ENCODE data around the gene ADGRF5.

ADGRF5 gene

GRCh38 chr6:46921731-46922130 lies at the start of gene ADGRF5:
Gene ADGRF5, minus strand, starts transcription at chr6:46921938. Its CDS starts 15,176 bp downstream, at chr6:46906762.
- DNase-seq, result no peak

DNA sequence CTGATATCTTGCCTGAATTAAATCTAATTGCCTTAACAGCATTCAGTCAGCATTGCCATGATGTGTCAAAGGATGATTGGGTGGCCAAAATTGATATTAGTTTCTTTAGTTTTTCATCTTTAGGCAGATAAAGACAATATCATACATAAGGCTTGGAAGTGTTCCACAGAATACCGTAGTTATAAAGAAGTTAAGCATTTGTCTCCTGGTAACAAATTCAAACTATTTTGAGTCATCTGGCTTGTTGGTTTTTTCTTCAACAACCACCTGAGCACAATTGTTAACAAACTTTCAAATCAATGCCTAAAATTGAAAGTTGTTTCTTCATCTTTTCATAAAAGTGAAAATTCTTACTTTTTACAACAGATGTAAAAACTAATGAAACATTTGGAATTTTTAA lies 47.5 kb upstream of the ADGRF5 start:
- no peak for DNase-seq

- DNase-seq, result no peak
Observed at GRCh38 chr6:46967826-46968349, 46.1 kb upstream of the ADGRF5 start.

- DNase-seq, result no peak
Observed at GRCh38 chr6:46964716-46965519, 43.2 kb upstream of the ADGRF5 start.

DNA sequence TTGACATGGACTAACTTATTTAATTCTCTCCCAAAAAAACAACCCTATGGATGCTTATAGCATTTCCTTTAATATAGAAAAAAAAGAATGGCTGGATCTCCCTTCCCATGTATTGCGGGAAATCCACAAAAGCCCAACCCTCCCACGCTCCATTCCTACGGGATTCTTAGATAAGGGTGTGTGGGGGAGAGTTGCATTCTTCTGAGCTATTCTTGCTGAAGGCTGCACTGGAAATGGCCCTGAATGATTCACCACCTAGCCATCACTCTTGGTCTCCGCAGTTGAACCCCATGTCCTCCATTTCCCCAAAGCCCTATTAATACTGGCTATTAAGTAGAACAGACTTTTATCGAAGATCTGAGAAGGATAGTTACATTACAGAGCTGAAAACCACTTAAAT lies 41.9 kb upstream of the ADGRF5 start:
- no peak for DNase-seq

DNA sequence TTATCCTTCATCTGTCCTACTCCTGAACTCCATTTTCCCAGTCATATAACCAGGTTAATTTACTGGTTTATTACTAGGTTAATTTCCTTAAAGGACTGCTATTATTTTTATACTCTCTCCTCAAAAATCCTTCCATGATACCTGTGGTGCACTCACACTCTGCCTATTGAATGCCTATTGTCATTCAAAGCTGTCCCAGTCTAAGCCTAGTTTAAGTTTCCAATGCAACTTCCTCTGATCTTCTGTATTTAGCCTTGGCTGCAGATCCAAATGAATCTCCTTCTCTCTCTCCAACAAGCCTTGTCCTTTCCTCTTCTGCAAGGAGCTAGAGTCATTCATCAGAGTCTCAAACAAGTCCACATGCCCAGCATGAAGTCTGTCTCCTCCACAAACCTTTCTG lies 41.3 kb upstream of the ADGRF5 start:
- no peak for DNase-seq

GRCh38 chr6:46961711-46962110 lies 40.0 kb upstream of the ADGRF5 start:
- DNase-seq, result no peak

DNA sequence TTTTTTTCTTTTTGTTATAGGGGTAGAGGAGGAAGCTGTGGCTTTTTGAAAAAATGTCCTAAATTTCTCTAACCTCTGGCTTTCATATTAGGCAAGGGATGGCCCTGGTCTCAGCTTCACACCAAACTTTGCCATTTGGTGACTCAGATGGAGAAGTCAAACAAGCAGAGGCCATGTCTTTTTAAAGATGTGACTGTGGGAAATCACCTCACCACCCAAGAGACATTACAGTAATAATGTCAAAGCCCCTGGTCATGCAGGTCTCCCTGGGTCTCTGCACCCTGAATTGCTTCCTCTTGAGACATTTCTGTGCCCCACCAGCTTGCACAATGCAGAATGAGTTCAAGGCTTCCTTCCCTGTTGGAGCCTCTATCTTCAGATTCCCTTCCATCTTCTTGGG lies 39.5 kb upstream of the ADGRF5 start:
- no peak for DNase-seq

DNA sequence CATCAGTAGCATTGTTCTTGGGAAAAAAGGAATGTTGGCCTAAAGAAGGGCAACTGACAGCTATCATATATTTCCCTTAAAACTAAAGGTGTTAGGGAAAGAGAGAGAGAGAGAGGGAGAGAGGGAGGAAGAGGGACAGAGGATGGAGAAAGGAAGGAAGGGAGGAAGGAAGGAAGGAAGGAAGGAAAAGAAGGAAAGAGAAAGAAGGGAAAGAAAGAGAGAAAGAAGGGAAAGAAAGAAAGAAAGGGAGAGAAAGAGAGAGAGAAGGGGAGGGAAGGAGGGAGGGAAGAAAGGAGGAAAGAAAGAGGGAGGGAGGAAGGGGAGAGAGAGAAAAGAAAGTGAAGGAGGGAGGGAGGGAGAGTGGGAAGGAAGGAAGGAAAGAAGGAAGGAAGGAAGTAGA lies 37.7 kb upstream of the ADGRF5 start:
- DNase-seq, result no peak

DNA sequence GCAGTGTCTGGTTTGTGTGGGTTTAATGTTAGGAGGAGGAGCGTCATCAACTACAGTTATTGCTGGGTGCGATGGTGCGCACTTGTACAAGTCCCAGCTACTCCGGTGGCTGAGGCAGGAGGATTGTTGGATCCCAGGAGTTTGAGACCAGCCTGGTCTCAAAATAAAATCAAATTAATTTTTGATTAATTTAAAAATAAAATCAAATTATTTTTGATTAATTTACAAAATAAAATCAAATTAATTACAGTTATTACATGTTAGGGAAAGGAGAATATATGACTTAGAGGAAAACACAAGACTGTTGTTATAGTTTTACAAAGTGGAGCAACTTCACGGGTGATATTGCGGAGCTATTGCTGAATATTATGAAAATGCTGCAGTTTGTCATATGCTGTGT lies 34.7 kb upstream of the ADGRF5 start:
- DNase-seq, result no peak

GRCh38 chr6:46954837-46955451 lies 33.2 kb upstream of the ADGRF5 start:
- DNase-seq, result no peak

GRCh38 chr6:46953921-46954320 lies 32.2 kb upstream of the ADGRF5 start:
- DNase-seq, result no peak

- no peak for DNase-seq
Observed at GRCh38 chr6:46949632-46950280, 28.0 kb upstream of the ADGRF5 start.

- DNase-seq, result no peak
Observed at GRCh38 chr6:46948699-46949098, 27.0 kb upstream of the ADGRF5 start.

DNA sequence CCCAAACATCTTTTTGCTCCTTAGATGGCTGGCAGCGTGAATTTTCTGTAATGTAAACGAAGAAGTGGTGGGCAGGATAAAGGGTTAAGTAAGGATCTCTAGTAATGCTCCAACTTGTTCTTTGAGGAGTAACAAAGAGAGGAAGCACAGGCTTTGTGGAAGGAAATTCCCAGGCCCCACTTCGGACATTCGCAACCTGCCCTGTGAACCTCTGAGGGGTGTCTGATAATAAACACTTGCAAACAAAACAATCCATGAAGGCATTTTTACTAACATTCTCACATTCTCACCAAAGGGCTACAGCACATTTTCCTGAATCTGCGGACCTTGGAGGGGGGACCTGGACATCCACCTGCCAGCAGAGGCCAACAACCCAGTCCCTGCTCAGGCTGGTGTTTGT lies 25.8 kb upstream of the ADGRF5 start:
- DNase-seq, result no peak

DNA sequence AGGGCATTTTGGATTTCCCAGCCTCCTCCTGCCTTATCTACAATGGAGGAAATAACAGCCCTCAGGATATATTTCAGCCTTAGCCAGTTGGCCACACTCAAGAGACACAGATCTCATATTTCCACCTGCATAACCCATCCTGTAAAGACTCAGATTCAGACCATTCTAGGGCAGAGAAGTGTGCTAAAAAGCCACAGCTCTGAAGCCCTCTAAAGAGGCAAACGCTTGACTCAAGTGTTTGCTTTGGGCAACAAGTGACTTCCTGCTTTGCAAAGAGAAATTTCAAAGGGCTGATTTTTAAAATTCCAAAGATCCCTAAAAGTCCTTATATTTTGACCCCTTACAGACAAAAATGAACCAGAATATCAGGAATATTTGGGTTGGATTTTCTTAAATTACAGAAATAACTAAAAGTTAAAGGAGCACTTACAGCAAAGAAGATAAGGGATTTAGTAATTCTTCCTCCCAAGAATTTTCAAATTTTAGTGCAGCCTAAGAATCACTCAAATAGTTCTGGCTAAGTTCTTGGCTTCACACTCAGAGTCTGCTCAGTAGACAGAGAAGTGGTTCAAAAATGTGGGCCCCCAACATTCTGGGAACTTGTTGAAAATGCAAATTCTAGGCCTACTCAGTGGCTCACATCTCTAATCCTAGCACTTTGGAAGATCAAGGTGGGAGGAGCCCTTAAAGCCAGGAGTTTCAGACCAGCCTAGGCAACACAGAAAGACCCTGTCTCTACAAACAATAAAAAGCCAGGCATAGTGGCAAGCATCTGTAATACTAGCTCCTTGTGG lies 18.9 kb upstream of the ADGRF5 start:
- no peak for DNase-seq

DNA sequence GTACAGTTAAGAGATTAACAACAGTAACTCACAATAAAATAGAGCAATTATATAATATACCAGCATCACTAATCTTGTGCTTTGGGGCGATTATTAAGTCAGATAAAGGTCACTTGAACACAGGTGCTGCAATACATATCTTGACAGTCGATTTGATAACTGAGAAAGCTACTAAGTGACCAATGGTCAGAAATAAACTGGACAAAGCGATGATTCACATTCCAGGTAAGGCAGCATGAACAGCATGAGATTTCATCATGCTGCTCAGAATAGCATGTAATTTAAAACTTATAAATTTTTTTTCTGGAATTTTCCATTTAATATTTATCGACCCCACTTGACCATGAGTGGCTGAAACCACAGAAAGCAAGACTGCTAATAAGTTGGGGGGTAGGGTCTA lies 15.9 kb upstream of the ADGRF5 start:
- DNase-seq, result no peak

DNA sequence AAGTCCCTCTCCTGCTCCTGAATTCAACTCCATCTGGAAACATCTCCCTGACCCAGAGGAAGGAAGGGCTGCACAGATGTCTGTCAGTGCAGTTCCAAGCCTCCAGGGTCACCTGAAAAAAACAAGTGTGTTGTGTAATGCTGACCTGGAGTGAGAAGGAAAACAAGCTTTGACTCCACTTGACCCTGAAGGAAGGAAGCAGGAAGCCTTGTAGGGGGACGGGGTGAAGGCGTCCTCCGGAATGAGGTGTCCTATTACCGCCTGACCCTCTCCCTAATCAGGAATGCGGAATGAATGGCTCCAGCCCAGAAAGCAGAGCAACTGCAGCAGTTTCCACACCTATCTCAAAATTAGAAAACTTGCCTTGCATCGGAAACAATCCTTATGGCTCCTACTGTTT lies 13.9 kb upstream of the ADGRF5 start:
- DNase-seq, result no peak

- no peak for DNase-seq
Observed at GRCh38 chr6:46933751-46934150, 12.0 kb upstream of the ADGRF5 start.

- no peak for DNase-seq
Observed at GRCh38 chr6:46932526-46933319, 11.0 kb upstream of the ADGRF5 start.

DNA sequence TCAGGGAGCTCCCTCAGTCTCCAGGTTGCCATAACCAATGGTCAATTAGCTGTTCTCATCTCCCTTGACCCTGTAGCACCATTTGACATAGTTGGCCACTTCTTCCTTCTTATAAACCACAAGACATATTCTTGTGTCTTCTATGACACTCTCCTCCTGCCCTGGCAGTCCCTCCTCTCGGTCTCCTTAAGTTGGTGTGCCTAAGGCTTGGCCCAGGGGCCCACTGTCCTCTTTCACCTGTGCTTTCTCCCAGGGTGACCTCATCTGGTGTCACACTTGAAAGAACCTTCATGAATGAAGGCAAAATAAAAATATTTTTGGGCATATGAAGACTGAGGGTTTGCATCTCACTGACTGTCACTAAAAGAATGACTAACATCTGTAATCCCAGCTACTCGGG lies 9.7 kb upstream of the ADGRF5 start:
- no peak for DNase-seq

- DNase-seq, result no peak
Observed at GRCh38 chr6:46930331-46930730, 8.6 kb upstream of the ADGRF5 start.
